Tibial nerve (tissue), 4 donors: ENCODE measurements around the gene P2RX7.

Experiments used
- CTCF ChIP-seq, 5 experiments: fragments of 200-600 bp in 3 of 5; fragments of 450-650 bp in 2 of 5; sonication (generic) in 3 of 5; IDR thresholded peaks; one replicate each; pipeline ENCODE4 v1.5.1; 2016 to 2019; ENCODE audit warnings: antibody characterized with exemption in 5 of 5, mild to moderate bottlenecking in 3 of 5, moderate library complexity in 2 of 5
- EP300 ChIP-seq, 2 donors: sonication (generic); formaldehyde crosslinking; IDR thresholded peaks; one replicate each; pipeline ENCODE4 v1.6.1; 2017; ENCODE audit warnings: antibody characterized with exemption in 2 of 2, mild to moderate bottlenecking in 1 of 2

GRCh38 chr12:121142171-121142950 lies 9.7 kb downstream of the P2RX7 start:
- TF ChIP-seq CTCF (IDR thresholded peaks at IDR 0.05) (no peak), EP300 (IDR thresholded peaks at IDR 0.05) (no peak)
